HCT116 (cell line): ENCODE results near the gene ATM.

Experiments
- EZH2phosphoT487 ChIP-seq: fragments of 200-600 bp; IDR thresholded peaks from 2 replicates; pipeline ENCODE4 v1.6.1; 2018; ENCODE audit warnings: antibody characterized with exemption, borderline replicate concordance
- RAD21 ChIP-seq: IDR thresholded peaks from 2 replicates; pipeline ENCODE4 v1.6.1; 2012; ENCODE audit warnings: low read depth, mild to moderate bottlenecking
- TF ChIP-seq, protein P1 (sequence below), 3 experiments: fragments of 200-600 bp in 1 of 3; sonication (generic) in 1 of 3; IDR thresholded peaks in 2 of 3; conservative IDR thresholded peaks in 1 of 3; 2 replicates each; pipeline ENCODE4 v1.5.1; 2012 to 2017; ENCODE audit warnings: low read depth in 2 of 3, low read length in 2 of 3, antibody characterized with exemption in 1 of 3, borderline replicate concordance in 1 of 3, control low read depth in 1 of 3, mild to moderate bottlenecking in 1 of 3, mixed read lengths in 1 of 3, mixed run types in 1 of 3, moderate library complexity in 1 of 3; ENCODE audit not compliant: insufficient read depth in 1 of 3
- TF ChIP-seq, protein P2 (sequence below): IDR thresholded peaks from 2 replicates; pipeline ENCODE4 v1.6.1; 2011; ENCODE audit warnings: mild to moderate bottlenecking, low read length, moderate library complexity; ENCODE audit not compliant: insufficient replicate concordance; ENCODE audit errors: extremely low read depth
- TF ChIP-seq, protein P3 (sequence below): IDR thresholded peaks from 2 replicates; pipeline ENCODE4 v1.6.1; 2012

DNA sequence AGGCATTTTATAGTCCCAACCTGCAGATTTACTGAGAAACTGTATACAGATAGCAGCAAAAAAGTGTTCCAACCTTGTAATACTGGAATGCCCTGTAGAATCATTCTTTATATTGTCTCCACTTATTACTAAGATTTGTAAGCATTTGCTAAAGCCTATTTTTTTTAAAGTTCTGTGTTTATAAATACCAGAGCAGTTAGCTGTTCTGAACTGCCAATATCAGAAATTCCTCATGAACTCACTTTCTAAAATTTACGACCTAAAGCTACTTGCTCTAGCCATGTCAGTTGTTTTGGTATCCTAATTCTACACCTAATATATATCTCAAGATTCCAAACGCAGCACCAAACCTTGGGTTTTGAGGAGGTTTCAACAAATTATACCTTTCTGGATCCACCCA lies 141.3 kb downstream of the ATM start:
- TF ChIP-seq EZH2phosphoT487 (no peak), RAD21 (no peak)
- TF ChIP-seq, protein P1, sequence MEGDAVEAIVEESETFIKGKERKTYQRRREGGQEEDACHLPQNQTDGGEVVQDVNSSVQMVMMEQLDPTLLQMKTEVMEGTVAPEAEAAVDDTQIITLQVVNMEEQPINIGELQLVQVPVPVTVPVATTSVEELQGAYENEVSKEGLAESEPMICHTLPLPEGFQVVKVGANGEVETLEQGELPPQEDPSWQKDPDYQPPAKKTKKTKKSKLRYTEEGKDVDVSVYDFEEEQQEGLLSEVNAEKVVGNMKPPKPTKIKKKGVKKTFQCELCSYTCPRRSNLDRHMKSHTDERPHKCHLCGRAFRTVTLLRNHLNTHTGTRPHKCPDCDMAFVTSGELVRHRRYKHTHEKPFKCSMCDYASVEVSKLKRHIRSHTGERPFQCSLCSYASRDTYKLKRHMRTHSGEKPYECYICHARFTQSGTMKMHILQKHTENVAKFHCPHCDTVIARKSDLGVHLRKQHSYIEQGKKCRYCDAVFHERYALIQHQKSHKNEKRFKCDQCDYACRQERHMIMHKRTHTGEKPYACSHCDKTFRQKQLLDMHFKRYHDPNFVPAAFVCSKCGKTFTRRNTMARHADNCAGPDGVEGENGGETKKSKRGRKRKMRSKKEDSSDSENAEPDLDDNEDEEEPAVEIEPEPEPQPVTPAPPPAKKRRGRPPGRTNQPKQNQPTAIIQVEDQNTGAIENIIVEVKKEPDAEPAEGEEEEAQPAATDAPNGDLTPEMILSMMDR (IDR thresholded peaks at IDR 0.05 in 2 of 3, conservative IDR thresholded peaks at IDR 0.05 in 1 of 3; ENCODE audit: borderline replicate concordance in 1 of 3, insufficient read depth in 1 of 3, low read depth in 2 of 3, low read length in 2 of 3) = no peak
- TF ChIP-seq, protein P2, sequence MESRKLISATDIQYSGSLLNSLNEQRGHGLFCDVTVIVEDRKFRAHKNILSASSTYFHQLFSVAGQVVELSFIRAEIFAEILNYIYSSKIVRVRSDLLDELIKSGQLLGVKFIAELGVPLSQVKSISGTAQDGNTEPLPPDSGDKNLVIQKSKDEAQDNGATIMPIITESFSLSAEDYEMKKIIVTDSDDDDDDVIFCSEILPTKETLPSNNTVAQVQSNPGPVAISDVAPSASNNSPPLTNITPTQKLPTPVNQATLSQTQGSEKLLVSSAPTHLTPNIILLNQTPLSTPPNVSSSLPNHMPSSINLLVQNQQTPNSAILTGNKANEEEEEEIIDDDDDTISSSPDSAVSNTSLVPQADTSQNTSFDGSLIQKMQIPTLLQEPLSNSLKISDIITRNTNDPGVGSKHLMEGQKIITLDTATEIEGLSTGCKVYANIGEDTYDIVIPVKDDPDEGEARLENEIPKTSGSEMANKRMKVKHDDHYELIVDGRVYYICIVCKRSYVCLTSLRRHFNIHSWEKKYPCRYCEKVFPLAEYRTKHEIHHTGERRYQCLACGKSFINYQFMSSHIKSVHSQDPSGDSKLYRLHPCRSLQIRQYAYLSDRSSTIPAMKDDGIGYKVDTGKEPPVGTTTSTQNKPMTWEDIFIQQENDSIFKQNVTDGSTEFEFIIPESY = no peak
- TF ChIP-seq, protein P3, sequence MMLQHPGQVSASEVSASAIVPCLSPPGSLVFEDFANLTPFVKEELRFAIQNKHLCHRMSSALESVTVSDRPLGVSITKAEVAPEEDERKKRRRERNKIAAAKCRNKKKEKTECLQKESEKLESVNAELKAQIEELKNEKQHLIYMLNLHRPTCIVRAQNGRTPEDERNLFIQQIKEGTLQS = no peak
